GM21528 (cell line): Measurements from ENCODE around the gene KLF2.

Experiments used
- ATAC-seq: cut with Tn5 transposase; IDR thresholded peaks from one replicate; pipeline ENCODE4 v1.9.1; 2021; ENCODE audit warnings: mild to moderate bottlenecking, moderate library complexity; ENCODE audit not compliant: unreplicated experiment, low FRiP score

Gene KLF2

DNA sequence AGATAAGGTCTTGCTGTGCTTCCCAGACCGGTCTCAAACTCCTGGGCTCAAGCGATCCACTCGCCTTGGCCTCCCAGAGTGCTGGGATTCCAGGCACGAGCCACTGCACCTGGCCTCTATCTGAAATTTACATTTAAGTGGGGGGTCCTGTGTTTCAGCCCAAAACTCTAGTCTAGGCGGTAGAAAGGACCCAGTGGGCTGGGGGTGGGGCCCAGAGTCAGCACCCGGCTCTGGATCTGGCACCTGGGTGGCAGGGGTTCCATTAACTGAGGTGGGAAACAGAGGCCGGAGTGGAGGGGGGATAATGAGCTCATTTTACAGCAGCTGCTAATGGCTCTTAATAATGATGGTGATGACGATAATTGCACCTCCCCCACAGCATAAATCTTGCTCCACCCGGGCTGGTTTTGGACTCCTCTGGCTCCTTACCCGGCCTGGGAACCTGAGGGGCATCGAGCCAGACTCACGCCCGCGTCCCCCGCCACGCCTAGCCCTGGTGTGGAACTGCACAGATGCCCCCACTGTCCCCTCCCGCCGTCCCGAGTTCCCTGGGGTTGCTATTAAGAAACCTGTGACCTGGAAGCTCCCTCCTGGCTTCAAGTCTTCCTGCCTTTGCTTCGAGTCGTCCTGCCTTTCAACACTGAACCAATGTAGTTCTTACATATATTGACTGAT lies 17.8 kb upstream of the KLF2 start:
- ATAC-seq, result no peak

- ATAC-seq, result no peak
Measured at GRCh38 chr19:16308081-16308480, 16.5 kb upstream of the KLF2 start.

GRCh38 chr19:16309643-16310042 lies 15.0 kb upstream of the KLF2 start:
- ATAC-seq, result no peak

DNA sequence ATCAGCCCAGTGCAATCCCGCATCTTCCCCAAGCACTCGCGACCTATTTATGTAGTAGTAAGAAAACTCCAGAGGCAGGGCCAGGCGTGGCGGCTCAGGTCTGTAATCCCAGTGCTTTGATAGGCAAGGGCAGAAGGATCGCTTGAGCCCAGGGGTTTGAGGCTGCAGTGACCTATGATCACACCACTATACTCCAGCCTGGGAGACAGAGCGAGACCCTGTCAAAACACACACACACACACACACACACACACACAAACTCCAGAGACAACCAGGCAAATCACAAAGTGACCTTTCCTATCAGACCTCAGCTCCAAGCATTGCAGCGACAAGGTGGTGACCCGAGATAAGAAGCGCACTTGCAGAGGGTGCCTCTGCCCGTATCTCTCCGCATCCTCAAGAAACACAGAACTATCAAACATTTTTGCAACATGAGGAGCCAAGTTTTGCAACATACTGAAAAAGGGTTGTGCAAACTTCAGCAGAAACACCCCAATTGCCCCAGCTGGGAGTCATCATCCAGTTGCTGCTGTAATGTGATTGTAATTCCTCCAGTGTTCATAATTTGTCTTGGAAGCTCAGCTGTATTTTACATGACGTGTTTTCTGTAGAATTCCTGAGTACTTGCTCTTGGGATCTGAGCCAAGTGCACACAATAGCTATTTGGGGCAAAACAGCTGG lies 8.7 kb upstream of the KLF2 start:
- no peak for ATAC-seq

GRCh38 chr19:16316506-16316882 lies 8.1 kb upstream of the KLF2 start:
- no peak for ATAC-seq

- no peak for ATAC-seq
Measured at GRCh38 chr19:16319481-16319880, 5.1 kb upstream of the KLF2 start.

- ATAC-seq, result no peak
Measured at GRCh38 chr19:16320987-16321386, 3.6 kb upstream of the KLF2 start.

- ATAC-seq, result peak; percentile 19
Measured at GRCh38 chr19:16325161-16325527, 518 bp downstream of the KLF2 start.

- no peak for ATAC-seq
Measured at GRCh38 chr19:16325641-16326400, 1.2 kb downstream of the KLF2 start.

GRCh38 chr19:16326401-16327168 lies 2.0 kb downstream of the KLF2 start:
- ATAC-seq, result no peak

DNA sequence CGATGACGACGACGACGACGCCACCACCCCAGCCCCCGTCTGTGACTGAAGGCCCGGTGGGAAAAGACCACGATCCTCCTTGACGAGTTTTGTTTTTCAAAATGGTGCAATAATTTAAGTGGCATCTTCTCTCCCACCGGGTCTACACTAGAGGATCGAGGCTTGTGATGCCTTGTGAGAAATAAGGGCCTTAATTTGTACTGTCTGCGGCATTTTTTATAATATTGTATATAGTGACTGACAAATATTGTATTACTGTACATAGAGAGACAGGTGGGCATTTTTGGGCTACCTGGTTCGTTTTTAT lies 2.5 kb downstream of the KLF2 start:
- ATAC-seq, result no peak

- ATAC-seq, result no peak
Measured at GRCh38 chr19:16327501-16327900, 2.9 kb downstream of the KLF2 start.

DNA sequence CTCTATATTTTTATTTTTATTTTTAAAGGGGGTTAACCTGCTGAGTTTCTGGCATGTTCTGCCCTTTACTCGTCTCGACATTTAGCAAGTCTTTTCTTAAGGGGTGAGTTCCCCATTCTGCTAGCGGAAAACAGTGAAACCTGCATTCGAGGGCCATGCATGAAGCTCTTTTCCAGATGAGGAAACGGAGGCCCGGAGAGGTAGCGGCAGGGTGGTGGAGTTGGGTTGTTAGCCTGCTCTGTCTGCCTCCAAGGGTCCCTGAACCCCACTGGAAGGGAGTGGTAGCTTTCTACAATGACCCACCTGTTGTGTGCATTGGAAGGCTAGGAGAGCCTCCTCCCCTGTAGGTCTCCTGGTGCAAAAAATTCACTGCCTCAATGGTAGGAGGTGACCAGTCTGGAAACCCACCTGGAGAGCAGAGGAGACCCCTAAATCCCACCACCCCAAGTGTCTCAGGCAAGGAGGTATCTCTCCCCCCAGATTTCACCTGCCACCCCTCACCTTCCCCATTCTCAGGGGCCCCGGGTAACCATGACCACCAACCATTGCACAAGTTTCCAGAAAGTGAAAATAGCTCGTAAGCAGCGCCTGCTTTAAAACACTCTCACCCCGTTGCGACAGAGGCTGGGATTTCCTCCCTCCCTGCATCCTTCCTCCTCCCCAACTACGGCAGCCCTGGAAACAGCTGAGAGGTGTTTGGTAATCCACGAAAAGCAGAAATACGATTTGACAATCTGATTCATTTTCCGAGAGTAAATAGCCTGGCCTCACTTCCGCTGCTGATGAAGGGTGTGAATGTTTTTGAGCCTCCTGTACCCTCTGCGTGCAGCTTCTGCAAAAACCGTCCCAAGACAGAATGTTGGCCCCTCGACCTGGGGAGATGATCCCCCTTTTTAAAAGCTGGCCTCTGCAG lies 3.5 kb downstream of the KLF2 start:
- ATAC-seq, result no peak

DNA sequence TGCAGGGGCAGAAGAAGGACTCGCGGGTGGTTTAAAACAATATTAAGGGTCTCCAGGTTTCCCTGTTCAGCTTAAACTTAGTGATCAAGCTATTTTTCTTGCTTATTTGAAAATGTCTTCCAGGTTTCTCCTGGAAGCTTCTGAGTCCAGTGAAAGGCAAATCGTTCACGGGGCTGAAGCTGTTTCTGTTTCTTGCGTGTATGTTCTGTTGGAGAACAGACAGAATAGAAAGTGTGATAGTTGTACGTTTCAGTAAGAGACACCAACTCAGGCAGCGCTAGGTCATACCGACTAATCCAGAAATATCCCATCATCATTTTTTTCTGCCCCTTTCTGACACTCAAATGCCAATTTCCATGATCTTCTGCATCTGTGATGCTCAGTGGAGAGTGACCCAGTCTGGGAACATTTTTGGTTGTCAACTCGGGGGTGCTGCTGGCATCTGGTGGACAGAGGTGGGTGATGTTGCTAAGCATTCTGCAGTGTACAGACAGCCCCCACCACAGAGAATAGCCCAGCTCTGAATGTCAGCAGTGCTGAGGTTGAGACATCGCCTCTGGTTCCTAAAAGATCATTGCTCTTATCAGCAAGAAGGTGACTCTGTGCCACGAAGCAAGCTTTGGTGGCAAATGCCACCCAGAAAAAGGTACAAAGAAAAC lies 4.3 kb downstream of the KLF2 start:
- ATAC-seq, result no peak

DNA sequence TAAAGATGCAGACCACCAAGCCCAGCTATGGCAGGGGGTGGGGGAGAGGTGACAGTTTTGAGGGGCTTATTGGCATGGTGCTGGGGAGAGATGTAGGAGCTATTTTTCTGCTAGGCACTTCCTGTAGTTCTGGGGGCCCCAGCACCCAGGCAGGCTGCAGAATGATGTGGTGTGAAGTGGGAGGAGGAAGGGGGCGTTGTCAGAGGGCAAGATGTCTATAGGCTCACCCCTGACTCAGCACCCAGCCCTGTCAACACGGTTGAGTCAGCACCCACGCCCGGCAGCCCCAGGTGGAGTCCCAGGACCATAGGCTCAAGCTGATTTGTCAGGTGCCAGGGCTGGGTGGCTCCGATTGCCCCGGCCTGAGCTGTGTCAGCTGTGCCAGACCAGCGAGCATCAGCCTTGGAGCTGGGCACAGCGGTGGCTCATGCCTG lies 5.8 kb downstream of the KLF2 start:
- ATAC-seq, result peak; percentile 47

- ATAC-seq, result no peak
Measured at GRCh38 chr19:16330806-16331690, 6.4 kb downstream of the KLF2 start.

GRCh38 chr19:16333001-16333586 lies 8.5 kb downstream of the KLF2 start:
- no peak for ATAC-seq

DNA sequence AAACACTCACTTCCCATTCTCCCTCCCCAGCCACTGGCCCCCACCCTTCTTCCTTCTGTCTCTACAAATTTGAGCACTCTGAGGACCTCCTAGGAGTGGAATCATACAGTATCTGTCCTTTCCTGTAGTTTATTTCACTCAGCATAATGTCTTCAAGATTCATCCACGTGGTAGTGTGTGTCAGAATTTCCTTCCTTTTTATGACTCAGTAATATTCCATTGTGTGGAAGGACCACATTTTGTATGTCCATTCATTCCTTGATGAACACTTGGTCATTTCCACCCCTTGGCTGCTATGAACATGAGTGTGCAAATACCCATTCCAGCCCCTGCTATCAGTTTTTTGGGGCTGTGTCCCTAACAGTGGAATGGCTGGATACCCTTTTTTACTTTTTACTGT lies 9.8 kb downstream of the KLF2 start:
- ATAC-seq, result no peak
